PC-9 (cell line): ENCODE data around the gene SGMS2.

Source experiments
- CTCF ChIP-seq: fragments of 200-600 bp; sonication (generic); conservative IDR thresholded peaks from 2 replicates; pipeline ENCODE4 v1.6.1; 2017; ENCODE audit warnings: mixed run types, antibody characterized with exemption, mild to moderate bottlenecking, moderate library complexity
- EZH2 ChIP-seq: fragments of 200-600 bp; sonication (generic); IDR thresholded peaks from 2 replicates; pipeline ENCODE4 v1.8.0; 2017; ENCODE audit warnings: antibody characterized with exemption, low read depth

- no peak for TF ChIP-seq CTCF
- no peak for TF ChIP-seq EZH2
These were observed 75.8 kb downstream of the SGMS2 start for GRCh38 chr4:107900508-107900907.
